Loucy (cell line): ENCODE data around the gene KDM4B.

ENCODE experiments used
- H2AFZ ChIP-seq: fragments of 200-600 bp; sonication (generic); 2 replicates; pipeline ENCODE4 v1.6.0; 2016; ENCODE audit warnings: antibody characterized with exemption, mild to moderate bottlenecking, low read length, moderate library complexity
- H3F3A ChIP-seq: fragments of 200-600 bp; 2 replicates; pipeline ENCODE4 v1.6.0; 2016; ENCODE audit warnings: antibody characterized with exemption, low read depth, mild to moderate bottlenecking
- H3K27me3 ChIP-seq: fragments of 200-600 bp; sonication (generic); 2 replicates; pipeline ENCODE4 v1.6.1; 2014; ENCODE audit warnings: low read length, mild to moderate bottlenecking; ENCODE audit not compliant: insufficient read depth, poor library complexity, severe bottlenecking
- H3K36me3 ChIP-seq: fragments of 200-600 bp; sonication (generic); 2 replicates; pipeline ENCODE4 v1.6.1; 2016; ENCODE audit warnings: low read length; ENCODE audit not compliant: insufficient read depth
- H3K4me1 ChIP-seq: fragments of 200-600 bp; sonication (generic); 2 replicates; pipeline ENCODE4 v1.5.1; 2014; ENCODE audit warnings: low read length, mild to moderate bottlenecking; ENCODE audit not compliant: insufficient read depth, poor library complexity, severe bottlenecking
- H3K4me2 ChIP-seq: fragments of 200-600 bp; sonication (generic); 2 replicates; pipeline ENCODE4 v1.6.0; 2014; ENCODE audit warnings: antibody characterized with exemption, low read length, low read depth, mild to moderate bottlenecking; ENCODE audit not compliant: poor library complexity, severe bottlenecking
- H3K4me3 ChIP-seq: fragments of 200-600 bp; sonication (generic); 2 replicates; pipeline ENCODE4 v1.5.1; 2014; ENCODE audit warnings: low read length, mild to moderate bottlenecking, mixed read lengths; ENCODE audit not compliant: poor library complexity, severe bottlenecking
- H3K79me2 ChIP-seq: fragments of 200-600 bp; sonication (generic); 2 replicates; pipeline ENCODE4 v1.6.1; 2014; ENCODE audit warnings: low read length; ENCODE audit not compliant: insufficient read depth
- H3K9ac ChIP-seq: fragments of 200-600 bp; sonication (generic); 2 replicates; pipeline ENCODE4 v1.6.0; 2014; ENCODE audit warnings: mild to moderate bottlenecking, low read depth, low read length, moderate library complexity; ENCODE audit not compliant: poor library complexity, severe bottlenecking
- H3K9me2 ChIP-seq: fragments of 200-600 bp; sonication (generic); replicated peaks from 2 replicates; pipeline ENCODE4 v1.6.1; 2016; ENCODE audit warnings: low read depth, low read length, mixed read lengths
- H3K9me3 ChIP-seq: fragments of 200-600 bp; sonication (generic); 2 replicates; pipeline ENCODE4 v1.6.1; 2014; ENCODE audit warnings: mild to moderate bottlenecking, antibody characterized with exemption, low read length, low read depth; ENCODE audit not compliant: insufficient read depth
- H4K20me1 ChIP-seq: fragments of 200-600 bp; sonication (generic); 2 replicates; pipeline ENCODE4 v1.6.0; 2014; ENCODE audit warnings: antibody characterized with exemption, low read length, mild to moderate bottlenecking; ENCODE audit not compliant: insufficient read depth, poor library complexity, severe bottlenecking
- EZH2phosphoT487 ChIP-seq: fragments of 200-600 bp; IDR thresholded peaks from 2 replicates; pipeline ENCODE4 v1.6.1; 2018; ENCODE audit warnings: antibody characterized with exemption, mild to moderate bottlenecking, moderate library complexity, borderline replicate concordance
- TF ChIP-seq, protein P1 (sequence below): fragments of 200-600 bp; sonication (generic); conservative IDR thresholded peaks from 2 replicates; pipeline ENCODE4 v1.5.1; 2014; ENCODE audit warnings: mild to moderate bottlenecking, antibody characterized with exemption, low read length

The KDM4B gene

DNA sequence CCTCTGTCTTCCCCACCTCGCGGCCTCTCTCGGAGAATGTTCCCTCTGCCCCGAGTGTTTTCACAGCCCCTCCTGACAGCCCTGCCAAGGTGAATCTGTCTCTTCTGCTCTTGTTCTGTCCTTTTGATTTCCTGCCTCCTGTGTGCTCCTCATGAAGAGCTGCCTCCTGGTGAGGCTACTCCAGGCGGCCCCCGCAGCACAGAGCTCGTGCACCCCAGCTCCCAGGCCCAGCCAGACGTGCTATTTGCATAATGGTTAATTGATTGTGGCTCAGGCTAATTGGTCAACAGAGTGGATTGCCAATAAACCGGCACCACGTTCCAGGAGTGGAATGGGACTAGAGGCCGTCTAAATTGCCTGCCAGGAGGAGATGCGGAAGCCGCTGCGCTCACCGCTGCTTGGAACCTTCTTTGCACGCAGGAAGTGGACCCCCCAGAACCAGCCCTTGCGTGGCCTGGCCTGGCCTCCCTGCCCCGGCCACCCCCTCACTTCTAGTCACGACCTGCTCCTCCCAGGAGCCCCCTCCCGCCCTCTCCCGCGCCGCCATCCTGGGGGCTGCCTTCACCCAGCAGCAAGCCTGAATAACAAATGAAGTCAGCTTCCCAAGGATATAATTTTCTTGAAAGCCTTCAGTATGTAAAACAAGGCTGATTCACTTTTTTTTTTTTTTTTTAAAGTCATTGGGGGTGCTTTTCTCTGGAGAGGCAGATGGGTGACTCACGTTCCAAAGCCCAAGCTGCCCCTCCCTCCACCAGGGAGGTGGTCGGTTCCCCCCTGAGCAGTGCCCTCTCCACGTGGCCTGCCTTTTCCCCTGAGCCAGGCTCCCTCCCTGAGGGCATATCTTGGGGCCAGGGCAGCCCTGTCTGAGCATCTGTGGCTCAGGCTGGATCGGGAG, 144.0 kb downstream of the KDM4B start:
- Histone ChIP-seq H3K9ac (no peak overlapping the region), H3K79me2 (no peaks in the 10 kb centered on the region), H3K36me3 (peaks cover 65% of the 10 kb centered on the region; the same call in 1 of the 2 replicates), H3K9me3 (no peaks in the 10 kb centered on the region), H2AFZ (no peak overlapping the region), H3K4me1 (no peaks in the 10 kb centered on the region), H4K20me1 (no peaks in the 10 kb centered on the region), H3K9me2 (no peaks in the 10 kb centered on the region), H3K4me3 (no peak overlapping the region), H3K4me2 (no peak overlapping the region), H3K27me3 (no peaks in the 10 kb centered on the region), H3F3A (no peaks in the 10 kb centered on the region)
- TF ChIP-seq, protein P1, sequence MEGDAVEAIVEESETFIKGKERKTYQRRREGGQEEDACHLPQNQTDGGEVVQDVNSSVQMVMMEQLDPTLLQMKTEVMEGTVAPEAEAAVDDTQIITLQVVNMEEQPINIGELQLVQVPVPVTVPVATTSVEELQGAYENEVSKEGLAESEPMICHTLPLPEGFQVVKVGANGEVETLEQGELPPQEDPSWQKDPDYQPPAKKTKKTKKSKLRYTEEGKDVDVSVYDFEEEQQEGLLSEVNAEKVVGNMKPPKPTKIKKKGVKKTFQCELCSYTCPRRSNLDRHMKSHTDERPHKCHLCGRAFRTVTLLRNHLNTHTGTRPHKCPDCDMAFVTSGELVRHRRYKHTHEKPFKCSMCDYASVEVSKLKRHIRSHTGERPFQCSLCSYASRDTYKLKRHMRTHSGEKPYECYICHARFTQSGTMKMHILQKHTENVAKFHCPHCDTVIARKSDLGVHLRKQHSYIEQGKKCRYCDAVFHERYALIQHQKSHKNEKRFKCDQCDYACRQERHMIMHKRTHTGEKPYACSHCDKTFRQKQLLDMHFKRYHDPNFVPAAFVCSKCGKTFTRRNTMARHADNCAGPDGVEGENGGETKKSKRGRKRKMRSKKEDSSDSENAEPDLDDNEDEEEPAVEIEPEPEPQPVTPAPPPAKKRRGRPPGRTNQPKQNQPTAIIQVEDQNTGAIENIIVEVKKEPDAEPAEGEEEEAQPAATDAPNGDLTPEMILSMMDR: no peak
- TF ChIP-seq EZH2phosphoT487: no peak

DNA sequence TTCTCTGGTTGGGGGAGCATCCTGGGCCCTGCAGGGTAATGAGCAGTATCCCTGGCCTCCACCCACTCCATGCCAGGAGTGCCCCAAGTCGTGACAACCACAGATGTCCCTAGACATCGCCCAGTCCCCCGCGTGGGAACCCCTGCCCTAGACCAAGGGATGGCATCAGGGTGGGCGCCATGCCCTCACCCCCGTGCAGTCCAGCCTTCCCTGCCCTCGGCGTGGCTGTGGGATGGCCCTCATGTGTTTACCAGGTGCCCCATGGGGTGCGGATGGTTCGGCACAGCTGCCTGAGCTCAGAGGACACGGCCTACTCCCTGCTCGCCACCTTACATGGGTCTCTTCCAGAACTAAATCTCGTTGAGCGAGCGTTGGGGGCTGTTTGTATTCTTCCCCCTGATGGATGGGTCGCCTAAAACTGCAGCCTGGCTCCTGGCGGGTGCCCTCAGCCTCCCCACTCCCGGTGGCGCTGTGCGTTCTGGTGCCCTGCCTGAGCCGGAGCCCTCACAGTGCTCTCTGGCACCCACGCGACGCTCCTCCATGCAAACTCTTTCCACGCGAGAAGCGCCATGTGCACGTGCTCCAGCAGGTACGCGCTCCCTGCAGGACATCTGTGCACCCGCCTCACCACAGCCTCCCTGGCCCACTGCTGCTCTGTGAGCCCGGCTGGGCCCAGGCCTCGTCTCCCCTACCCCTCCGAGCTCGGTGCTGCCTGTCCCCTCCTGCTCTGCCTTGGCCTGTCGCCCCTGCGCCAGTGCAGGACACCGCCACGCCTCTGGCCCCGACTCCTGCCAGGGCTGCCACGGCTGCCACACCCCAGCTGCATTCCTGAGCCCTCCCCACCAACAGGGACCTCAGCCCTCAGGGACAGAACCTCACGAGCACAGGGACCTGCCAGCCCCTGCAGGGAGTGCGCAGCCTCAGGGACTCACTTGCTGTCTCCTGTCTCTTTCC, 145.0 kb downstream of the KDM4B start:
- Histone ChIP-seq H3K9ac (no peak overlapping the region), H4K20me1 (no peaks in the 10 kb centered on the region), H3F3A (no peaks in the 10 kb centered on the region), H3K4me1 (no peaks in the 10 kb centered on the region), H3K27me3 (no peaks in the 10 kb centered on the region), H3K4me2 (no peak overlapping the region), H3K4me3 (no peak overlapping the region), H3K9me3 (no peaks in the 10 kb centered on the region), H2AFZ (no peak overlapping the region), H3K36me3 (peaks cover 62% of the 10 kb centered on the region; the same call in 1 of the 2 replicates), H3K79me2 (no peaks in the 10 kb centered on the region), H3K9me2 (no peaks in the 10 kb centered on the region)
- no peak for TF ChIP-seq EZH2phosphoT487

- TF ChIP-seq, protein P1: no peak
- no peak for TF ChIP-seq EZH2phosphoT487
- Histone ChIP-seq H3K4me1 (no peaks in the 10 kb centered on the region), H3K79me2 (no peaks in the 10 kb centered on the region), H4K20me1 (no peaks in the 10 kb centered on the region), H3F3A (no peaks in the 10 kb centered on the region), H3K4me3 (no peak overlapping the region), H3K9me2 (no peaks in the 10 kb centered on the region), H3K9ac (no peak overlapping the region), H3K27me3 (no peaks in the 10 kb centered on the region), H3K36me3 (peaks cover 60% of the 10 kb centered on the region; the same call in 1 of the 2 replicates), H2AFZ (no peak overlapping the region), H3K4me2 (no peak overlapping the region), H3K9me3 (no peaks in the 10 kb centered on the region)
Observed at GRCh38 chr19:5114727-5115126, 145.8 kb downstream of the KDM4B start.
